CD4-positive, CD25-positive, alpha-beta regulatory T cell (primary cell): Measurements from ENCODE around the gene SLC13A3. TPM values are rescaled to one million over a fixed set of nuclear protein-coding genes. Genes with fewer than 3 reads are reported as not detected.

Source experiments
- ATAC-seq, 2 donors: fragments of 150-1000 bp; cut with Tn5 transposase; one replicate each; pipeline ENCODE4 v1.10.0; 2021; ENCODE audit warnings: low read depth in 2 of 2, moderate number of reproducible peaks in 2 of 2, moderate library complexity in 1 of 2
- DNase-seq, 3 donors: peaks; one replicate each; pipeline versions ENCODE4 v3.0.0 to v3.0.0-alpha.2; 2012 to 2022; ENCODE audit warnings: mixed read lengths in 1 of 3
- H3K27ac ChIP-seq: one replicate; pipeline ENCODE4 v1.7.0; 2013; ENCODE audit warnings: mild to moderate bottlenecking, low read length; ENCODE audit not compliant: insufficient read depth, poor library complexity, severe bottlenecking
- H3K27me3 ChIP-seq: one replicate; pipeline ENCODE4 v1.7.0; 2013; ENCODE audit warnings: low read length; ENCODE audit not compliant: control insufficient read depth, insufficient read depth
- H3K36me3 ChIP-seq: one replicate; pipeline ENCODE4 v1.7.0; 2013; ENCODE audit warnings: mild to moderate bottlenecking, low read length, moderate library complexity; ENCODE audit not compliant: control insufficient read depth, insufficient read depth
- H3K4me1 ChIP-seq: 2 replicates; pipeline ENCODE4 v1.7.0; 2013; ENCODE audit warnings: mild to moderate bottlenecking, low read length; ENCODE audit not compliant: insufficient read depth, control insufficient read depth, poor library complexity, severe bottlenecking
- H3K4me3 ChIP-seq: one replicate; pipeline ENCODE4 v1.7.0; 2013; ENCODE audit warnings: low read depth, mild to moderate bottlenecking, low read length, moderate library complexity
- H3K9me3 ChIP-seq, 2 experiments: 1 replicate in 1 of 2; 2 replicates in 1 of 2; pipeline ENCODE4 v1.7.0; 2013; ENCODE audit warnings: low read length in 2 of 2, mild to moderate bottlenecking in 1 of 2, moderate library complexity in 1 of 2; ENCODE audit not compliant: control insufficient read depth in 2 of 2
- H3K27ac Mint-ChIP-seq, 3 donors: one replicate each; pipeline ENCODE4 v1.8.0; 2020 to 2022; ENCODE audit warnings: mild to moderate bottlenecking in 3 of 3, mixed read lengths in 3 of 3, moderate library complexity in 2 of 3
- H3K27me3 Mint-ChIP-seq: one replicate; pipeline ENCODE4 v1.8.0; 2022; ENCODE audit warnings: mild to moderate bottlenecking, mixed read lengths
- H3K36me3 Mint-ChIP-seq: one replicate; pipeline ENCODE4 v1.8.0; 2020; ENCODE audit warnings: mixed read lengths
- H3K4me1 Mint-ChIP-seq, 4 donors: one replicate each; pipeline ENCODE4 v1.8.0; 2020 to 2022; ENCODE audit warnings: mixed read lengths in 4 of 4, mild to moderate bottlenecking in 1 of 4
- H3K4me3 Mint-ChIP-seq, 4 donors: one replicate each; pipeline ENCODE4 v1.8.0; 2020 to 2022; ENCODE audit warnings: mild to moderate bottlenecking in 4 of 4, mixed read lengths in 4 of 4, moderate library complexity in 3 of 4
- H3K9me3 Mint-ChIP-seq, 7 donors: one replicate each; pipeline ENCODE4 v1.8.0; 2020 to 2022; ENCODE audit warnings: mixed read lengths in 7 of 7, mild to moderate bottlenecking in 3 of 7, moderate library complexity in 2 of 7
- polyA plus RNA-seq, 4 donors: library from polyadenylated mRNA; unstranded; fragments of 300-500 nt; fragmentation: Illumina TruSeq; gene quantifications; one replicate each; pipeline ENCODE4 v1.2.3, GENCODE V29; 2021
- total RNA-seq: library from RNA; stranded (reverse); gene quantifications from one replicate; pipeline ENCODE4 v1.2.3, GENCODE V29; 2022

SLC13A3 gene
- total and polyA plus RNA-seq, 5 donors from 2014 or later: 0.67 TPM; not detected in 4

DNA sequence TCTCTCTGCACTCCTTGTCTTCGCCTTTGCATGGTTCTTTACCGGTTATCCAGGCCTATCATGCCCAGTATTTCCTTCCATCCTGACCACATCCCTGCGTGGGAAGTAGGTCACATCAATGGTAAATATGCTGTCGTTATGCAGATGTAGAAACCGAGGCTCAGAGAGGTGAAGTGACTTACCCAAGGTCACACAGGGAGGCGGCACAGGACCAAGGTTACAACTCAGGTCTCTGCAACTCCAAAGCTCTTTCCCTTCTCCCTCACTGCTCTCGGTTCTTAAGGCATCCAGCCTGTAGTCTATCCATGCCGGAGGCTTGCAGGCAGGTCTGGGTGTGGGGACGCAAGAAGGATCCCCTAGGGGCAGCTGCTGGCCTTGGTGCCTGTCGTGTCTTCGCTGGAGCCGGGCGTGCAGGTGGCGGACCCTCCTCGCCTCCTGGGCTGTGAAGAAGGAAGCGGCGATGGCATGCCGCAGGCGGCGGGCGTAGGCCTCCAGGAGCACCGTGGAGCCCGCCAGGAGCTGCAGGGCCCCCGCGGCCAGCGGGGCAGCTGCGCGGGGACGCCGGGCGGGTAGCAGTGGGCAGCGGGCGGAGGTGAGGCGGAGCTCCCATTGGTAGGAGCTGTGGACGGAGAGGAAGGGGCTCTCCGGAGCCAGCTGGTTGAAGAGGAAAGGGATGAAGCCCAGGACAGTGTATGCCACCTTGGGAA, 109.9 kb downstream of the SLC13A3 start:
- no peak for ATAC-seq
- Histone ChIP-seq H3K27ac (no peak overlapping the region), H3K4me3 (no peak overlapping the region), H3K9me3 (no peaks in the 10 kb centered on the region), H3K27me3 (peaks cover 6% of the 10 kb centered on the region), H3K36me3 (no peaks in the 10 kb centered on the region), H3K4me1 (peaks cover 10% of the 10 kb centered on the region)
- no peak for DNase-seq
- Mint-ChIP-seq H3K4me3 (no peak overlapping the region), H3K4me1 (peaks cover 0 to 5% (median 2%) of the 10 kb centered on the region in 4 donors), H3K9me3 (peaks cover 0 to 3% (median 0%) of the 10 kb centered on the region in 7 donors), H3K36me3 (no peaks in the 10 kb centered on the region), H3K27me3 (peaks cover 13% of the 10 kb centered on the region), H3K27ac (no peak overlapping the region)

DNA sequence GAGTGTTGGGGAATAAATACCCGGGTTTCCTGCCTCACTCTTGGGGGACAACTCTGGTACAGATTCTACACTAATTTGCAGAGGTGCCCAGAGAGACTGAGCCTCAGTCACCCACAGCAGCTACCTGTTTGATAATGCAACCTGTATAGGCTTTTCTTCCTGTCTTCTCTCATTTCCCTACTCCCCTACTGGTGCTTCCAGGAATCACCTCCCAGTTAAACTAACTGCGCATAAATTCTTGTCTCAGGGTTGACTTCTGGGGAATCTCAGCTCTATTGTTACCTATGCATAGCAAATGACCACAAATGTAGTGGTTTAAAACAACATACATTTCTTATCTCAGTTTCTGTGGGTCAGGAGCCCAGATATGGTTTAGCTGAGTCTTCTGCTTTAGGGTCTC, 112.1 kb downstream of the SLC13A3 start:
- H3K4me1 Mint-ChIP-seq: no peaks in the 10 kb centered on the region
- Histone ChIP-seq H3K27me3 (peaks cover 6% of the 10 kb centered on the region), H3K4me1 (no peaks in the 10 kb centered on the region), H3K9me3 (no peaks in the 10 kb centered on the region), H3K27ac (no peak overlapping the region), H3K36me3 (no peaks in the 10 kb centered on the region), H3K4me3 (no peak overlapping the region)
- DNase-seq (no peak), ATAC-seq (no peak)
- H3K27me3 Mint-ChIP-seq: peaks cover 13% of the 10 kb centered on the region
- H3K27ac Mint-ChIP-seq: no peak overlapping the region
- no peaks in the 10 kb centered on the region for H3K36me3 Mint-ChIP-seq
- H3K4me3 Mint-ChIP-seq: no peak overlapping the region
- H3K9me3 Mint-ChIP-seq: peaks cover 0 to 3% (median 0%) of the 10 kb centered on the region in 7 donors

DNA sequence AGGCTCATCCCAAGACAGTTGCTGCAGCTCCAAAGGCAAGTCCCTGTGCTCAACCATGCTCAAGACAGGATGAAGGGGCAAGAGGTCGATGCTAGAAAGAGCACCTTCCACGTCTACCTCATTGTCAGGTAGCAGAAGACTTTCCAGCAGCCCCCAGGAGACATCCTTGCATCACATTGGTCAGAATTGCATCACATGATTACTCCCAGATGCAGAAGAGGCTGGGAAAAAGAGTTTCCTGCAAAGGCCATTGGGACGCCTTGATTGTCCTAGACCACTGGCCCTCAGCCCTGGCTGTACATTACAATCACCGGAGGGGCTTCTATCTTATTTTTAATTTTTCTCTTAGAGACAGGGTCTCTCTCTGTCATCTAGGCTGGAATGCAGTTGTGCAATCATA, 120.6 kb downstream of the SLC13A3 start:
- H3K36me3 ChIP-seq: no peaks in the 10 kb centered on the region
- no peak overlapping the region for H3K27ac Mint-ChIP-seq
- ATAC-seq (no peak), DNase-seq (no peak)
- H3K4me3 Mint-ChIP-seq: no peak overlapping the region
- H3K36me3 Mint-ChIP-seq: no peaks in the 10 kb centered on the region
- H3K27me3 Mint-ChIP-seq: peaks cover 9% of the 10 kb centered on the region
- H3K4me3 ChIP-seq: no peak overlapping the region
- H3K27me3 ChIP-seq: peaks cover 5% of the 10 kb centered on the region
- H3K4me1 Mint-ChIP-seq: peaks cover 0 to 2% (median 0%) of the 10 kb centered on the region in 4 donors
- peaks cover 0 to 2% (median 0%) of the 10 kb centered on the region in 7 donors for H3K9me3 Mint-ChIP-seq
- H3K9me3 ChIP-seq: no peaks in the 10 kb centered on the region
- H3K4me1 ChIP-seq: no peaks in the 10 kb centered on the region
- no peak overlapping the region for H3K27ac ChIP-seq

DNA sequence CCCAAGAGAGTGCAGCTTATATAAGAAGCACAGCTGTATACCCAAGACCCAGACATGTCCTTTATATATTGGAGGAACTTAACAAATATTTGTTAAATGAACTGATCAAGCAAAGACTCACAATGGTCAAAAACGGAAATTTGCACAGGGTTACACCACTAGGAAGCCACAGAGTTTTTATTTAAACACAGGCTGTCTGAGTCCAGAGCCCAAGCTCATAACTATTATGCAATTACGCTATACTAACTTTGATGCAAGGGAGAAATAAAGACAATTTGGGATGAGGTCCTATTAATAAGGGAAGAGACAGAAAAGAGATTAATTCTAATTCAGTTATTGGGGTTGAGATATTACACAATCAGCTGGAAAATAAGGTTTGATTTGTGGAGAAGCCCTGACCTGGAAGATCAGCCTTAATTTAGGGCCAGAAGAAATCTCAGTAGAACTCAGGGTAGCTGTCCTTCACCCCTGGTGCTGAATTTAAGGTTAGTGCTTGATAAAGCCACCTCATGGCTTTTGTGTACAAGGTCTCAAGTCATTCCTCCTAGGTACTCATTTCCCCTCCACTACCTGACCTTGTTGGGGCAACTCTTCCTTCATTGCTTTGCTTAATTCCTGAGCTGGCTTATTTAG, 127.4 kb downstream of the SLC13A3 start:
- H3K36me3 ChIP-seq: no peaks in the 10 kb centered on the region
- no peak overlapping the region for H3K27ac ChIP-seq
- H3K4me3 ChIP-seq: no peak overlapping the region
- ATAC-seq (no peak), DNase-seq (peak in 1 of 3 donors; percentile 8)
- no peaks in the 10 kb centered on the region for H3K4me1 ChIP-seq
- Mint-ChIP-seq H3K9me3 (peaks cover 0 to 2% (median 2%) of the 10 kb centered on the region in 7 donors), H3K36me3 (no peaks in the 10 kb centered on the region), H3K27ac (no peak overlapping the region), H3K27me3 (peaks cover 4% of the 10 kb centered on the region), H3K4me3 (no peak overlapping the region), H3K4me1 (peaks cover 0 to 2% (median 0%) of the 10 kb centered on the region in 4 donors)
- peaks cover 4% of the 10 kb centered on the region for H3K27me3 ChIP-seq
- H3K9me3 ChIP-seq: no peaks in the 10 kb centered on the region

DNA sequence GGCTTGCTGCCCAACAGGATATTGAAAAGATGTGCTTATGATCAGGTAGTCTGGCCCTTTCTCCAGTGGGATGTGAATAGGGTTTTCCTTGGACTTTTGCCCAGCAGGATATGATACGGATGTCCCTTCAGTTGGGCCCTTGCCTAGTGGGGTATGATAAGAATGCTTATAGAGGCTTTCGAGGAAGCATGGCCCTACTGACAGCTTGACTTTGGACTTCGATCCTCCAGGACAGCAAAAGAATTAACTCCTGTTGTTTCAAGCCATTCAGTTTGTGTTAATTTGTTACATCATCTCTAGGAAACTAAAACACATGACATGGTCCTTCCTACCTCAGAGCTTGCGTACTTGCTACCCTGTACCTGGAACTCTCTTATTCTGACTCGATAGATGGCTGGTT, 128.2 kb downstream of the SLC13A3 start:
- H3K27me3 Mint-ChIP-seq: peaks cover 5% of the 10 kb centered on the region
- Histone ChIP-seq H3K27ac (no peak overlapping the region), H3K4me3 (no peak overlapping the region), H3K27me3 (peaks cover 3% of the 10 kb centered on the region), H3K36me3 (no peaks in the 10 kb centered on the region), H3K4me1 (no peaks in the 10 kb centered on the region), H3K9me3 (no peaks in the 10 kb centered on the region)
- no peak overlapping the region for H3K27ac Mint-ChIP-seq
- no peaks in the 10 kb centered on the region for H3K36me3 Mint-ChIP-seq
- no peaks in the 10 kb centered on the region for H3K4me1 Mint-ChIP-seq
- DNase-seq: no peak
- H3K4me3 Mint-ChIP-seq: no peak overlapping the region
- ATAC-seq: no peak
- H3K9me3 Mint-ChIP-seq: peaks cover 0 to 2% (median 2%) of the 10 kb centered on the region in 7 donors

DNA sequence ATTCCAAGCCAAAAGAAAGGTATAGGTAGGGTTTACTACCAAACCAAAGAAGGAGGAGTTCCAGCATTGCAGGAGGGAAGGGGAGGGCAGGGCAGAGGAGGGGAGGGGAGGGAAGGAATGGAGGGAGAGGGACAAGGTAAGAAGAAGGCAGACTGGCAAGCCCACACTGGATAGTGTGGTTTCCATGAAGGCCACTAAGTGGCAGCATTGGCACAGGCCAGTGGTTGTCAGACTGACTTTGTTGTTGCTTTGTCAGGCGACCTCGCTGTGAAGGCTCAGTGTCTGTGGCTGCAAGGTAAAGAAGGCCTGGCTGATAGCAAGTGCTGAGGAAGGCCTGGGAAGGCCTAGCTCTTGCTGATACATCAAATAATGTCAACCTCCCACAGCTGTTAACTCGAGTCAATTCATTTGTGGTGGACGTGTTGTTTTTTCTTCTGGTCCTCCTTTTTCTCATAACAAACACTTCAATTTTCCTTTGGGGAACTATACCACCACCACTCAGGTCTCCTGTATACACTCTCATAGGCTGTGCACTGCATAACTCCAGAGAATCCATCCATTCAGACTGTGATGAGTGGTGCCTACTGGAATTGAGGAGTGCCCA, 130.2 kb downstream of the SLC13A3 start:
- Mint-ChIP-seq H3K9me3 (peaks cover 0 to 2% (median 0%) of the 10 kb centered on the region in 7 donors), H3K27me3 (peaks cover 12% of the 10 kb centered on the region), H3K27ac (no peak overlapping the region), H3K4me3 (no peak overlapping the region), H3K36me3 (no peaks in the 10 kb centered on the region), H3K4me1 (peaks cover 0 to 4% (median 0%) of the 10 kb centered on the region in 4 donors)
- ATAC-seq: peak in 1 of 2 donors; percentile 53
- Histone ChIP-seq H3K4me3 (no peak overlapping the region), H3K9me3 (no peaks in the 10 kb centered on the region), H3K27ac (no peak overlapping the region), H3K4me1 (no peaks in the 10 kb centered on the region), H3K36me3 (no peaks in the 10 kb centered on the region), H3K27me3 (no peaks in the 10 kb centered on the region)
- peak in 2 of 3 donors; percentile 10 to 55 for DNase-seq

DNA sequence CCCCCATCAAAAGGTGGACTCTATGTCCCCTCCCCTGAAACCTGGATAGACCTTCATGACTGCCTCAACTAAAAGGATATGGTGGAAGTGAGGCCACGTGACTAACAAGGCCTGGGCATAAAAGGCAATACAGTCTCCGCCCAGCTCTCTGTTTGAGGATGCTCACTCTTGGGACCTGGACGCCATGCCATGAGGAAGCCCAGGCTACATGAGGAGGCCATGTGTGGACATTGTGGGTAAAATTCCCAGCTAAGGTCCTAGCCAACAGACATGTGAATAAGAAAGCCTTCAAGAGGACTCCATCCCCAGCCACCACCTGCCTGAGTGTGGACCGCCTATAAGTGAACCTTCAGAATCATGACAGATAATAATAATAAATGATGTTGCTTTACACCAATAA, 130.7 kb downstream of the SLC13A3 start:
- Histone ChIP-seq H3K4me1 (no peaks in the 10 kb centered on the region), H3K9me3 (no peaks in the 10 kb centered on the region), H3K27ac (no peak overlapping the region), H3K36me3 (no peaks in the 10 kb centered on the region), H3K4me3 (no peak overlapping the region), H3K27me3 (no peaks in the 10 kb centered on the region)
- Mint-ChIP-seq H3K4me3 (no peak overlapping the region), H3K9me3 (peaks cover 0 to 2% (median 0%) of the 10 kb centered on the region in 7 donors), H3K36me3 (no peaks in the 10 kb centered on the region), H3K4me1 (peaks cover 0 to 4% (median 0%) of the 10 kb centered on the region in 4 donors), H3K27me3 (peaks cover 13% of the 10 kb centered on the region), H3K27ac (no peak overlapping the region)
- DNase-seq: no peak
- ATAC-seq: no peak
